ENCODE measurements around the gene AJAP1.

DNA sequence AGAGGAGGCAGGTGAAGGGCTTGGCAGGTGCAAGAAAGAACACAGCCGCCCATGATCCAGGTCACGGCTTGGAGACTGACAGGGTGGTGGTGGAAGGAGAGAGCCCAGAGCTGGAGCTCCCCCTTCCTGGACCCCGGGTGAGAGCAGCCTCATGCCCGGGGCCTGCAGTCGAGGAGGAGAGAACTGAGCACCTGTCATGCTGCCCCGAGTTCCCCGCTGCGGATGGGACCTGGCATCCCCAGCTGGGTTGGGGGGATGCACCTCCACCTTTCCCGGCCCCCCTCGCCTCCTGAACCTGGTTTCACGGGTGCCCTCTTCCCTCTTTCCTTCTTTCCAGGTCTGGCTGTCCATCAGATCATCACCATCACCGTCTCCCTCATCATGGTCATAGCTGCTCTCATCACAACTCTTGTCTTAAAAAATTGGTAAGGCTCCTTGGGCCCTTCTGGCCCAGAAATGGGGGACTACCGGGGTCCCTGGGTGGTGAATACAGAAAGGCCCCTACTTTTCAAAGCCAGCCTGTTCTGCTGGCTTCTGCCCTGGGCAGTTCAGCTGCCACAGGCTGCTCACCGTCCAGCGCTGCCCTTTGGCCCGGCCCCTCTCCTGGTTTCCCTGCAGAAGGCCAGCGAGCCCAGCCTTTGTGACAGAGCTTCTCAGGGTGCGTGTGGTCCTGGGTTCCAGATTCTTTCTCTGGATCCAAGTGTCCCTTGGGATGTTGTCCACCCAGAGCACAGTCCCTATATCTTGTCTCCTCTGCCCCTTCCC is 115.3 kb downstream of the AJAP1 start:
- TF ChIP-seq POLR2A (IDR thresholded peaks at IDR 0.05; ENCODE audit: low read length): no peak
- no peak for TF ChIP-seq GATA1 (IDR thresholded peaks at IDR 0.05; ENCODE audit: low read depth, low read length)
